ENCODE measurements around the gene ANKRD33.

ANKRD33 gene

GRCh38 chr12:51934080-51934479 is 46.2 kb downstream of the ANKRD33 start:
- TF ChIP-seq CTCF (IDR thresholded peaks at IDR 0.05) = no peak
- Histone ChIP-seq H3K4me1 (no peaks in the 10 kb centered on the region), H3K27ac (no peak overlapping the region), H3K36me3 (no peaks in the 10 kb centered on the region), H3K4me3 (no peak overlapping the region), H3K9me3 (no peaks in the 10 kb centered on the region), H3K27me3 (no peaks in the 10 kb centered on the region)
- DNase-seq = peak in 1 of 2 donors; percentile 31
- intact Hi-C loops (cut with DNase I; ENCODE audit: low total_unique reads) = no loop called here

- Histone ChIP-seq H3K27me3 (no peaks in the 10 kb centered on the region), H3K9me3 (no peaks in the 10 kb centered on the region), H3K4me1 (peaks cover 0 to 14% (median 6%) of the 10 kb centered on the region in 4 donors), H3K36me3 (no peaks in the 10 kb centered on the region), H3K4me3 (no peak overlapping the region), H3K27ac (no peak overlapping the region)
- no peak for DNase-seq
- intact Hi-C loops (cut with DNase I; ENCODE audit: low total_unique reads) = no loop called here
- no peak for TF ChIP-seq CTCF (IDR thresholded peaks at IDR 0.05)
These were observed 50.0 kb downstream of the ANKRD33 start for GRCh38 chr12:51937926-51938325.

- intact Hi-C loops (cut with DNase I; ENCODE audit: low total_unique reads) = no loop called here
- no peak for TF ChIP-seq CTCF (IDR thresholded peaks at IDR 0.05)
- Histone ChIP-seq H3K27me3 (no peaks in the 10 kb centered on the region), H3K4me3 (no peak overlapping the region), H3K36me3 (no peaks in the 10 kb centered on the region), H3K27ac (no peak overlapping the region), H3K9me3 (no peaks in the 10 kb centered on the region), H3K4me1 (peaks cover 0 to 14% (median 6%) of the 10 kb centered on the region in 4 donors)
- DNase-seq = no peak
These were observed 50.8 kb downstream of the ANKRD33 start for GRCh38 chr12:51938726-51939125.

- H3K27ac ChIP-seq = no peak overlapping the region
- intact Hi-C loops (cut with DNase I; ENCODE audit: low total_unique reads) = no loop called here
- TF ChIP-seq CTCF (IDR thresholded peaks at IDR 0.05) = no peak
- peaks cover 0 to 14% (median 6%) of the 10 kb centered on the region in 4 donors for H3K4me1 ChIP-seq
- no peaks in the 10 kb centered on the region for H3K27me3 ChIP-seq
- peaks cover 0 to 7% (median 6%) of the 10 kb centered on the region in 3 donors for H3K9me3 ChIP-seq
- no peak overlapping the region for H3K4me3 ChIP-seq
- no peak for DNase-seq
- no peaks in the 10 kb centered on the region for H3K36me3 ChIP-seq
These were observed 53.2 kb downstream of the ANKRD33 start for GRCh38 chr12:51941011-51941581.

Data from tibial artery (tissue), 4 donors.